VCaP (cell line): ENCODE measurements around the gene ZFPM1.
A peak's percentile ranks its signal among the peaks of the same experiment; 100 is the strongest.

Experiments used
- H3K27ac ChIP-seq: fragments of 450-650 bp; 2 replicates; pipeline ENCODE4 v1.5.1; 2017
- CTCF ChIP-seq: fragments of 450-650 bp; conservative IDR thresholded peaks from 2 replicates; pipeline ENCODE4 v1.5.1; 2017; ENCODE audit warnings: mild to moderate bottlenecking, moderate library complexity

The ZFPM1 gene

GRCh38 chr16:88552815-88553214, 99.7 kb downstream of the ZFPM1 start:
- no peak for TF ChIP-seq CTCF
- no peak overlapping the region for H3K27ac ChIP-seq

GRCh38 chr16:88553739-88554138, 100.7 kb downstream of the ZFPM1 start:
- H3K27ac ChIP-seq: no peak overlapping the region
- no peak for TF ChIP-seq CTCF

- H3K27ac ChIP-seq: no peak overlapping the region
- TF ChIP-seq CTCF: no peak
Observed at GRCh38 chr16:88554711-88555264, 101.7 kb downstream of the ZFPM1 start.

- H3K27ac ChIP-seq: no peak overlapping the region
Observed at GRCh38 chr16:88556294-88556988, 103.4 kb downstream of the ZFPM1 start.

GRCh38 chr16:88558457-88559442, 105.7 kb downstream of the ZFPM1 start:
- peak; percentile 51 for TF ChIP-seq CTCF
- no peak overlapping the region for H3K27ac ChIP-seq

More at GRCh38 chr16:88556294-88556988, 103.4 kb downstream of the ZFPM1 start:
- no peak for TF ChIP-seq CTCF

GRCh38 chr16:88560714-88561484, 107.8 kb downstream of the ZFPM1 start:
- no peak overlapping the region for H3K27ac ChIP-seq
- TF ChIP-seq CTCF: no peak
